BE2C (cell line): ENCODE results near the gene DDB1.

ENCODE experiments used
- DNase-seq: peaks from one replicate; pipeline ENCODE4 v3.0.0-alpha.2; 2020
- H3K27me3 ChIP-seq: fragments of 250-450 bp; sonication (Bioruptor Pico); 2 replicates; pipeline ENCODE4 v1.5.1; 2020; ENCODE audit warnings: mild to moderate bottlenecking
- H3K36me3 ChIP-seq: fragments of 250-450 bp; sonication (Bioruptor Pico); 2 replicates; pipeline ENCODE4 v1.5.1; 2020; ENCODE audit warnings: mild to moderate bottlenecking
- H3K4me1 ChIP-seq: fragments of 250-450 bp; sonication (Bioruptor Pico); 2 replicates; pipeline ENCODE4 v1.5.1; 2020
- H3K4me3 ChIP-seq: 2 replicates; pipeline ENCODE4 v1.5.1; 2011; ENCODE audit warnings: low read depth, low read length
- H3K9me3 ChIP-seq: fragments of 250-450 bp; sonication (Bioruptor Pico); 2 replicates; pipeline ENCODE4 v1.5.1; 2020
- CTCF ChIP-seq: IDR thresholded peaks from 2 replicates; pipeline ENCODE4 v1.5.1; 2012; ENCODE audit warnings: mild to moderate bottlenecking, low read depth, low read length

The DDB1 gene

GRCh38 chr11:61275191-61275590 is 57.7 kb downstream of the DDB1 start:
- no peak for DNase-seq
- H3K36me3 ChIP-seq, result no peaks in the 10 kb centered on the region
- no peaks in the 10 kb centered on the region for H3K27me3 ChIP-seq

GRCh38 chr11:61274084-61274483 is 58.8 kb downstream of the DDB1 start:
- no peak for TF ChIP-seq CTCF
- Histone ChIP-seq H3K4me3 (no peak overlapping the region), H3K36me3 (no peaks in the 10 kb centered on the region), H3K4me1 (no peaks in the 10 kb centered on the region), H3K9me3 (no peaks in the 10 kb centered on the region), H3K27me3 (no peaks in the 10 kb centered on the region)
- DNase-seq, result no peak

More at GRCh38 chr11:61275191-61275590, 57.7 kb downstream of the DDB1 start:
- no peaks in the 10 kb centered on the region for H3K9me3 ChIP-seq
- no peak overlapping the region for H3K4me3 ChIP-seq
- H3K4me1 ChIP-seq, result no peaks in the 10 kb centered on the region
- no peak for TF ChIP-seq CTCF

- Histone ChIP-seq H3K4me3 (no peak overlapping the region), H3K9me3 (no peaks in the 10 kb centered on the region), H3K27me3 (no peaks in the 10 kb centered on the region), H3K36me3 (no peaks in the 10 kb centered on the region), H3K4me1 (no peaks in the 10 kb centered on the region)
- DNase-seq, result no peak
- no peak for TF ChIP-seq CTCF
Observed at GRCh38 chr11:61273178-61274078, 59.5 kb downstream of the DDB1 start.

GRCh38 chr11:61272731-61273130 is 60.2 kb downstream of the DDB1 start:
- no peaks in the 10 kb centered on the region for H3K27me3 ChIP-seq
- no peaks in the 10 kb centered on the region for H3K36me3 ChIP-seq
- no peaks in the 10 kb centered on the region for H3K9me3 ChIP-seq
- no peak for DNase-seq
- H3K4me1 ChIP-seq, result no peaks in the 10 kb centered on the region
- no peak for TF ChIP-seq CTCF
- H3K4me3 ChIP-seq, result no peak overlapping the region

GRCh38 chr11:61270354-61271076 is 62.4 kb downstream of the DDB1 start:
- no peak for TF ChIP-seq CTCF
- DNase-seq, result no peak
- H3K4me1 ChIP-seq, result no peaks in the 10 kb centered on the region

More at GRCh38 chr11:61270354-61271076, 62.4 kb downstream of the DDB1 start:
- Histone ChIP-seq H3K4me3 (no peak overlapping the region), H3K27me3 (no peaks in the 10 kb centered on the region), H3K9me3 (no peaks in the 10 kb centered on the region), H3K36me3 (no peaks in the 10 kb centered on the region)
